Non-pigmented ciliary epithelial cell (primary cell): ENCODE measurements around the gene RALY.
A peak's percentile ranks its signal among the peaks of the same experiment; 100 is the strongest.
"Not testable (repeated sequence)": the region's sequence is repeated elsewhere in the genome, so short reads cannot be mapped to it uniquely, and the experiment has no call there.

ENCODE experiments used
- DNase-seq: peaks from one replicate; pipeline ENCODE4 v3.0.0-alpha.2; 2010; ENCODE audit warnings: low read depth

RALY gene

GRCh38 chr20:34105978-34106675 lies 112.4 kb downstream of the RALY start:
- no peak for DNase-seq

GRCh38 chr20:34108616-34109174 lies 115.0 kb downstream of the RALY start:
- DNase-seq = no peak

- no peak for DNase-seq
These were observed 115.7 kb downstream of the RALY start for GRCh38 chr20:34109442-34109841.

- DNase-seq = no peak
These were observed 116.5 kb downstream of the RALY start for GRCh38 chr20:34110025-34110744.

GRCh38 chr20:34110745-34111641 lies 117.3 kb downstream of the RALY start:
- DNase-seq = no peak

GRCh38 chr20:34111702-34112599 lies 118.2 kb downstream of the RALY start, which contains the start of gene EIF2S2:
EIF2S2 (minus strand) TSS chr20:34112243; CDS start chr20:34112110, 133 bp downstream.
- DNase-seq = peak; percentile 94

GRCh38 chr20:34112600-34113101 lies 118.9 kb downstream of the RALY start:
- DNase-seq = no peak

GRCh38 chr20:34114809-34115208 lies 121.1 kb downstream of the RALY start:
- DNase-seq = no peak

- DNase-seq = no peak
These were observed 121.5 kb downstream of the RALY start for GRCh38 chr20:34115232-34115631.

GRCh38 chr20:34120213-34120612 lies 126.5 kb downstream of the RALY start:
- no peak for DNase-seq

GRCh38 chr20:34122274-34122980 lies 128.7 kb downstream of the RALY start:
- DNase-seq = no peak

GRCh38 chr20:34123309-34123708 lies 129.6 kb downstream of the RALY start:
- DNase-seq = no peak

- DNase-seq = no peak
These were observed 130.9 kb downstream of the RALY start for GRCh38 chr20:34124469-34125249.

GRCh38 chr20:34127792-34128191 lies 134.1 kb downstream of the RALY start:
- DNase-seq = no peak

GRCh38 chr20:34129518-34130162 lies 135.9 kb downstream of the RALY start:
- no peak for DNase-seq

GRCh38 chr20:34131491-34131890 lies 137.8 kb downstream of the RALY start:
- no peak for DNase-seq

GRCh38 chr20:34132491-34132890 lies 138.8 kb downstream of the RALY start:
- not testable (repeated sequence) for DNase-seq

GRCh38 chr20:34132943-34133342 lies 139.2 kb downstream of the RALY start:
- not testable (repeated sequence) for DNase-seq

- DNase-seq = not testable (repeated sequence)
These were observed 139.7 kb downstream of the RALY start for GRCh38 chr20:34133365-34133860.
